Astrocyte of the spinal cord (primary cell): Measurements from ENCODE around the gene FBXL4.

Source experiments
- DNase-seq: peaks from one replicate; pipeline ENCODE4 v3.0.0; 2011; ENCODE audit warnings: low read depth, low spot score
- H3K4me3 ChIP-seq: 2 replicates; pipeline ENCODE4 v1.5.1; 2011; ENCODE audit warnings: low read depth, mild to moderate bottlenecking, low read length, moderate library complexity
- CTCF ChIP-seq: IDR thresholded peaks from 2 replicates; pipeline ENCODE4 v1.5.1; 2012; ENCODE audit warnings: low read depth, mild to moderate bottlenecking, low read length, inconsistent platforms
- in situ Hi-C: cut with HindIII; loops from 2 replicates; pipeline ENCODE4 v1.10.0; 2017; ENCODE audit warnings: low sequenced_read_pairs

FBXL4 gene

GRCh38 chr6:98839781-98840361, 107.9 kb downstream of the FBXL4 start:
- H3K4me3 ChIP-seq, result no peak overlapping the region
- DNase-seq, result peak; percentile 58
- in situ Hi-C loops, result no loop called here
- peak; percentile 55 for TF ChIP-seq CTCF

DNA sequence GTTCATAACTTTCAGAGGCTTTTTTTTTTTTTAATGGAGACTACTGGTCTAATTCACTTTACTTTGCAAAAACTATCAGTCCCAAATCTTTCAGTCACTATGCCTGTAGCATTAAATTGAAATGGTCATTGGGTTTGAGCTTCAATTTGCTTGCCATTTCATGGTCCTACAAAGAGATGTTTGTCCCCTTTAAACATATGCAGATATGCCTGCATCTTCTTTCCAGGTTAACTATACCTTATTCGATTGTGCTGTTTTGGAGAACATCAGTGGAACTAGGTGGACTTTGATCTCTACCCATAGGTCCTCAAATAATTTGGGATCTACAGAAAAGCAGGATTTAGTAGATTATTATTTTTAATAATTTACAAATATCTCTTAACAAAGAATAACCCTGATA, 108.8 kb downstream of the FBXL4 start:
- DNase-seq, result no peak
- in situ Hi-C loops, result no loop called here
- no peak for TF ChIP-seq CTCF
- no peak overlapping the region for H3K4me3 ChIP-seq

DNA sequence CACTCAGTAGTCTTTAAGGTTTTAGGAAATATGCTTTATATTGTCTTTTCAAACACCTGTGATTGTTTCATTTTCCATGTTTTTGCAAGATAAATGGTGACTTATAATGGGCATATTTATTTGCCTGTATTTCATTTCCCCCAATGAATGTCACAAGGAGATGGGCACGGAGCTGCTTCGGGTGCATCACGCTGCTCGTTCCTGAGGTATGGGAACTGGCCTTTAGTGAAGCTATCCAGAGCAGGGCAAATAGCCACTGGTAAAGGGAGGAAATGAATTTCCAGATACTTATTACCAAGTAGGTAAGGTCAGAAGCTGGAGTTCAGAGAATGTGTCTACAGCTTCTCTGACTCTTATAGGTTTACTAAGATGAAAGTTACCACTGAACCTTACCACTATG, 109.7 kb downstream of the FBXL4 start:
- in situ Hi-C loops, result no loop called here
- DNase-seq, result no peak
- no peak overlapping the region for H3K4me3 ChIP-seq
- no peak for TF ChIP-seq CTCF

- TF ChIP-seq CTCF, result no peak
- no peak for DNase-seq
- in situ Hi-C loops, result no loop called here
- peak overlapping the region; percentile 41 for H3K4me3 ChIP-seq
These were observed 110.5 kb downstream of the FBXL4 start for GRCh38 chr6:98836962-98837944.

- no peak for DNase-seq
- TF ChIP-seq CTCF, result no peak
- H3K4me3 ChIP-seq, result peak overlapping the region; percentile 41
- in situ Hi-C loops, result no loop called here
These were observed 111.5 kb downstream of the FBXL4 start for GRCh38 chr6:98836025-98836961.
